ENCODE results near the gene USP19. TPM values are rescaled to one million over a fixed set of nuclear protein-coding genes. Genes with fewer than 3 reads are reported as not detected.

USP19 gene
- polyA plus RNA-seq, 1 donor from 2014 or later: 58.5 TPM

DNA sequence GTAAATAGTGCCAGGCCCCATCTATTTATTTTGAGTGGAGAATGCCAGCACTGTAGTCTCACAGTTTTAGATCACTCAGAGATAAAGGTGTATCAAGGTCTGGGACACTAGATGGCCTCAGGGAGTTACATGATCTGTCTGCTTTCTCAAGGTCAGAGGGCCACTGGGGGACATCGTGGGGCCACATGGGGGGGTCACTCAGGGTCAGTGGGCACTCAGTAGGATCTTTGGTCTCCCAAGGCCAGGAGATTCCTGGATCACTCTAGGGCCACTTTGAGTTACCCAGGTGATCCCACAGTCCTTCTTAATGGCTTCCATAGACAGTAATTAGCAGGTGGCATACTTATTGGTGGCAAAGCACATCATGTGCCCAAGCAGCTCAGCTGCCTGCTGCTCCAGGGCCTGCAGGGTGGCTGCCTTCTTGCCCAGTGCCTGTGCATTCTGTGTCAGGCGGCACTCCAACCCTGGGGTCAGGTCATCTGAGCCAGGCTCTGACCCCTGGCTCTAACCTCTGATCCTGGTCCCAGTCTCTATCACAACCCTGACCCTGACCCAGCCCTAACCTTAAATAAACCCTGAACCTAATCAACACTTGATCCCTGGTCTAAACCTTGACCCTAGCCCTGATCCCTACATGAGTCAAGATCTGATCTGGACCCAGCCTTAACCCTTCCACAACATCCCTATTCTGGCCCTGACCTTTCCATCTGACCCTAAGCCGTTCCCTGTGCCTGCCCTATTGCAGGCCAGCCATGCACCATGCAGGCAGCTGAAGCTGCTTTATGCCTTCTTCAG, 14.0 kb upstream of the USP19 start:
- Histone ChIP-seq H3K9ac (ENCODE audit: low read length) (no peak overlapping the region), H3K9me2 (ENCODE audit: insufficient read depth, low read length) (no peaks in the 10 kb centered on the region), H3K4me2 (ENCODE audit: low read length) (no peak overlapping the region), H3F3A (ENCODE audit: insufficient read depth, low read length, poor library complexity, severe bottlenecking) (no peaks in the 10 kb centered on the region), H3K27me3 (ENCODE audit: insufficient read depth, low read depth, low read length) (no peaks in the 10 kb centered on the region), H3K9me3 (ENCODE audit: low read length) (no peaks in the 10 kb centered on the region), H4K20me1 (ENCODE audit: insufficient read depth) (no peaks in the 10 kb centered on the region), H2AFZ (ENCODE audit: low read depth, low read length) (no peak overlapping the region), H3K4me3 (ENCODE audit: low read length) (no peak overlapping the region), H3K27ac (ENCODE audit: low read length) (no peak overlapping the region), H3K36me3 (ENCODE audit: insufficient read depth, low read length) (no peaks in the 10 kb centered on the region), H3K79me2 (replicated peaks; ENCODE audit: insufficient read depth, low read length) (no peaks in the 10 kb centered on the region)
- TF ChIP-seq MXI1 (conservative IDR thresholded peaks at IDR 0.05; ENCODE audit: poor library complexity, severe bottlenecking) (no peak), EP300 (conservative IDR thresholded peaks at IDR 0.05; ENCODE audit: poor library complexity, severe bottlenecking) (no peak), RAD21 (conservative IDR thresholded peaks at IDR 0.05) (no peak), TAF1 (IDR thresholded peaks at IDR 0.05; ENCODE audit: low read depth) (no peak), EZH2 (IDR thresholded peaks at IDR 0.05; ENCODE audit: borderline replicate concordance, insufficient read depth, low read length, poor library complexity, severe bottlenecking) (no peak), POLR2AphosphoS5 (IDR thresholded peaks at IDR 0.05) (no peak), SMC3 (conservative IDR thresholded peaks at IDR 0.05; ENCODE audit: poor library complexity) (no peak)
- TF ChIP-seq, protein P1, sequence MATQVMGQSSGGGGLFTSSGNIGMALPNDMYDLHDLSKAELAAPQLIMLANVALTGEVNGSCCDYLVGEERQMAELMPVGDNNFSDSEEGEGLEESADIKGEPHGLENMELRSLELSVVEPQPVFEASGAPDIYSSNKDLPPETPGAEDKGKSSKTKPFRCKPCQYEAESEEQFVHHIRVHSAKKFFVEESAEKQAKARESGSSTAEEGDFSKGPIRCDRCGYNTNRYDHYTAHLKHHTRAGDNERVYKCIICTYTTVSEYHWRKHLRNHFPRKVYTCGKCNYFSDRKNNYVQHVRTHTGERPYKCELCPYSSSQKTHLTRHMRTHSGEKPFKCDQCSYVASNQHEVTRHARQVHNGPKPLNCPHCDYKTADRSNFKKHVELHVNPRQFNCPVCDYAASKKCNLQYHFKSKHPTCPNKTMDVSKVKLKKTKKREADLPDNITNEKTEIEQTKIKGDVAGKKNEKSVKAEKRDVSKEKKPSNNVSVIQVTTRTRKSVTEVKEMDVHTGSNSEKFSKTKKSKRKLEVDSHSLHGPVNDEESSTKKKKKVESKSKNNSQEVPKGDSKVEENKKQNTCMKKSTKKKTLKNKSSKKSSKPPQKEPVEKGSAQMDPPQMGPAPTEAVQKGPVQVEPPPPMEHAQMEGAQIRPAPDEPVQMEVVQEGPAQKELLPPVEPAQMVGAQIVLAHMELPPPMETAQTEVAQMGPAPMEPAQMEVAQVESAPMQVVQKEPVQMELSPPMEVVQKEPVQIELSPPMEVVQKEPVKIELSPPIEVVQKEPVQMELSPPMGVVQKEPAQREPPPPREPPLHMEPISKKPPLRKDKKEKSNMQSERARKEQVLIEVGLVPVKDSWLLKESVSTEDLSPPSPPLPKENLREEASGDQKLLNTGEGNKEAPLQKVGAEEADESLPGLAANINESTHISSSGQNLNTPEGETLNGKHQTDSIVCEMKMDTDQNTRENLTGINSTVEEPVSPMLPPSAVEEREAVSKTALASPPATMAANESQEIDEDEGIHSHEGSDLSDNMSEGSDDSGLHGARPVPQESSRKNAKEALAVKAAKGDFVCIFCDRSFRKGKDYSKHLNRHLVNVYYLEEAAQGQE (IDR thresholded peaks at IDR 0.05; ENCODE audit: borderline replicate concordance): no peak
- TF ChIP-seq, protein P2, sequence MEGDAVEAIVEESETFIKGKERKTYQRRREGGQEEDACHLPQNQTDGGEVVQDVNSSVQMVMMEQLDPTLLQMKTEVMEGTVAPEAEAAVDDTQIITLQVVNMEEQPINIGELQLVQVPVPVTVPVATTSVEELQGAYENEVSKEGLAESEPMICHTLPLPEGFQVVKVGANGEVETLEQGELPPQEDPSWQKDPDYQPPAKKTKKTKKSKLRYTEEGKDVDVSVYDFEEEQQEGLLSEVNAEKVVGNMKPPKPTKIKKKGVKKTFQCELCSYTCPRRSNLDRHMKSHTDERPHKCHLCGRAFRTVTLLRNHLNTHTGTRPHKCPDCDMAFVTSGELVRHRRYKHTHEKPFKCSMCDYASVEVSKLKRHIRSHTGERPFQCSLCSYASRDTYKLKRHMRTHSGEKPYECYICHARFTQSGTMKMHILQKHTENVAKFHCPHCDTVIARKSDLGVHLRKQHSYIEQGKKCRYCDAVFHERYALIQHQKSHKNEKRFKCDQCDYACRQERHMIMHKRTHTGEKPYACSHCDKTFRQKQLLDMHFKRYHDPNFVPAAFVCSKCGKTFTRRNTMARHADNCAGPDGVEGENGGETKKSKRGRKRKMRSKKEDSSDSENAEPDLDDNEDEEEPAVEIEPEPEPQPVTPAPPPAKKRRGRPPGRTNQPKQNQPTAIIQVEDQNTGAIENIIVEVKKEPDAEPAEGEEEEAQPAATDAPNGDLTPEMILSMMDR (IDR thresholded peaks at IDR 0.05; ENCODE audit: poor library complexity, severe bottlenecking): no peak

DNA sequence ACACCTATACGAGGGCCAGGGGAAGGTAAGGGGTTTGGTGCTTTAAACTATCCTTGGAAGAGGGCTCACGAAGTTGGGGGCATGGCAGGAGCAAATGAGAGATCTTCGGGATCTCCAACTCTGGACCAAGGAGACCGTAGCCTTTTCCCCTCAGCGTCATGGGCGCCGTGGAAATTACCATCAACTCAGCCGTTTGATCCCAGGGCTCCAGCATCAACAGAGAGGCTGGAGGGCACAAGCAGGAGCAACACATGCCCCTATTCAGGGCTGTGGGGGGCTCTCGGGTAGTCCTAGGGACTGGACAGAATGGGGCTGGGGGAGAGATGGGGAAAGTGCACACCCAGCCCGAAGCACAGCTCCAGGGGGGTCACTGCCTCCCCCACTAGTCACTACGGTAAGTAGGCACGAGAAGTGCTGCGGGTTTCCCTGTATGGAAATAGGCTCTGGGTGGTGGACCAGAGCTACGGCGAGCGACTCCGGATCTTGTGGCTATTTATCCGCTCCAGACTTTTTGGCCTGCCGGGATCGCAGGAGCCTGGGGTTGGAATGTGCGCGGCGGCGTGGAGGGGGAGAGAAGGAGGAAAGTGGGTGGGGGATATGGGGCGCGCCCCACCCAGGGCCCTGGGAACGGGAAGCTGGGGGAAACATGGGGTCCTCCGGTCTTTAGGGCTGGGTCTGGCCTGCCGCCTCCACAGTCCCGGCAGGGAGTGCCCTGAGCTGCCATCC, 12.8 kb upstream of the USP19 start:
- peak overlapping the region; percentile 70 for H3K4me2 ChIP-seq (ENCODE audit: low read length)
- H3K36me3 ChIP-seq (ENCODE audit: insufficient read depth, low read length): no peaks in the 10 kb centered on the region
- no peak for TF ChIP-seq EP300 (conservative IDR thresholded peaks at IDR 0.05; ENCODE audit: poor library complexity, severe bottlenecking)
- TF ChIP-seq, protein P2 (IDR thresholded peaks at IDR 0.05; ENCODE audit: poor library complexity, severe bottlenecking): no peak
- no peak for TF ChIP-seq EZH2 (IDR thresholded peaks at IDR 0.05; ENCODE audit: borderline replicate concordance, insufficient read depth, low read length, poor library complexity, severe bottlenecking)
- peak; percentile 14 for TF ChIP-seq RAD21 (conservative IDR thresholded peaks at IDR 0.05)
- peak; percentile 42 for TF ChIP-seq POLR2AphosphoS5 (IDR thresholded peaks at IDR 0.05)
- no peak for TF ChIP-seq TAF1 (IDR thresholded peaks at IDR 0.05; ENCODE audit: low read depth)
- peak; percentile 33 for TF ChIP-seq MXI1 (conservative IDR thresholded peaks at IDR 0.05; ENCODE audit: poor library complexity, severe bottlenecking)
- TF ChIP-seq, protein P1 (IDR thresholded peaks at IDR 0.05; ENCODE audit: borderline replicate concordance): no peak
- peak; percentile 25 for TF ChIP-seq SMC3 (conservative IDR thresholded peaks at IDR 0.05; ENCODE audit: poor library complexity)
- peak overlapping the region; percentile 57 for H2AFZ ChIP-seq (ENCODE audit: low read depth, low read length)
- H3K9ac ChIP-seq (ENCODE audit: low read length): peak overlapping the region; percentile 65
- no peaks in the 10 kb centered on the region for H3F3A ChIP-seq (ENCODE audit: insufficient read depth, low read length, poor library complexity, severe bottlenecking)
- no peaks in the 10 kb centered on the region for H3K27me3 ChIP-seq (ENCODE audit: insufficient read depth, low read depth, low read length)
- H3K9me3 ChIP-seq (ENCODE audit: low read length): no peaks in the 10 kb centered on the region
- no peaks in the 10 kb centered on the region for H4K20me1 ChIP-seq (ENCODE audit: insufficient read depth)
- peak overlapping the region; percentile 68 for H3K4me3 ChIP-seq (ENCODE audit: low read length)
- no peaks in the 10 kb centered on the region for H3K79me2 ChIP-seq (replicated peaks; ENCODE audit: insufficient read depth, low read length)
- H3K27ac ChIP-seq (ENCODE audit: low read length): peak overlapping the region; percentile 18
- H3K9me2 ChIP-seq (ENCODE audit: insufficient read depth, low read length): no peaks in the 10 kb centered on the region

All from neural cell (in vitro differentiated cells).